ENCODE data around the gene CSF1. TPM values are rescaled to one million over a fixed set of nuclear protein-coding genes. Genes with fewer than 3 reads are reported as not detected.

The CSF1 gene
- total and polyA plus RNA-seq, 2 donors (not counting 3 experiments of a cell fraction or from before 2014, with no cell fraction given): 24.5 to 28.9 TPM

- FAIRE-seq: no peak
- no peak overlapping the region for H3K27ac ChIP-seq (ENCODE audit: insufficient read depth, low read depth, low read length)
- ChIA-PET CTCF (interaction anchor here (1.2 to 12.5 kb wide), 3 partner anchors 55 to 197 kb away, joined by 3 to 807 read pairs (median 329); no protein-coding TSS in a partner anchor), POLR2A (no interaction called here)
- H3K4me3 ChIP-seq (replicated peaks in 1 of 3; ENCODE audit: insufficient read depth in 1 of 3, low read depth in 1 of 3, low read length in 3 of 3): no peak overlapping the region
- no peaks in the 10 kb centered on the region for H3K9me1 ChIP-seq (replicated peaks; ENCODE audit: control insufficient read depth, extremely low read depth, insufficient read depth, low read length)
- no peak overlapping the region for H3K9ac ChIP-seq (replicated peaks; ENCODE audit: extremely low read depth, insufficient read depth, low read length)
- no peaks in the 10 kb centered on the region for H3K9me3 ChIP-seq (replicated peaks; ENCODE audit: control insufficient read depth, insufficient read depth, low read length)
- no peaks in the 10 kb centered on the region for H3K27me3 ChIP-seq (ENCODE audit: control insufficient read depth in 2 of 2, insufficient read depth in 2 of 2, low read length in 2 of 2)
- H3K36me3 ChIP-seq (ENCODE audit: control insufficient read depth in 2 of 2, extremely low read depth in 1 of 2, insufficient read depth in 2 of 2, low read length in 2 of 2): no peaks in the 10 kb centered on the region
- no peaks in the 10 kb centered on the region for H3K79me2 ChIP-seq (ENCODE audit: control insufficient read depth, insufficient read depth, low read length)
- peaks cover 34% of the 10 kb centered on the region for H3K4me1 ChIP-seq (ENCODE audit: control insufficient read depth, extremely low read depth, insufficient read depth, low read length)
- BruUV-seq (replicated peaks): no TSS peak
- H3K4me2 ChIP-seq (ENCODE audit: insufficient read depth, low read length): no peak overlapping the region
- no peaks in the 10 kb centered on the region for H4K20me1 ChIP-seq (replicated peaks; ENCODE audit: control insufficient read depth, extremely low read depth, insufficient read depth, low read length)
- dilution Hi-C loops (cut with MboI; ENCODE audit: extremely low pct_ligation_motif_present, low sequenced_read_pairs): no loop called here
- no peak overlapping the region for H2AFZ ChIP-seq (ENCODE audit: low read depth, low read length)
- TF ChIP-seq MAX (IDR thresholded peaks at IDR 0.05; ENCODE audit: insufficient read depth, insufficient read length) (no peak), POLR2A (IDR thresholded peaks at IDR 0.05; ENCODE audit: low read depth, low read length) (no peak), FOS (IDR thresholded peaks at IDR 0.05; ENCODE audit: borderline replicate concordance, insufficient read depth, low read length) (no peak), EZH2 (IDR thresholded peaks at IDR 0.05; ENCODE audit: borderline replicate concordance, low read depth, low read length, severe bottlenecking) (no peak), POLR2AphosphoS5 (IDR thresholded peaks at IDR 0.05; ENCODE audit: insufficient read depth, low read depth, low read length) (no peak), CTCF (IDR thresholded peaks at IDR 0.05; ENCODE audit: extremely low read depth in 1 of 2, insufficient read depth in 1 of 2, low read depth in 1 of 2, low read length in 2 of 2) (no peak), MYC (IDR thresholded peaks at IDR 0.05; ENCODE audit: low read depth, low read length) (no peak), GATA2 (IDR thresholded peaks at IDR 0.05; ENCODE audit: insufficient read depth, insufficient read length, low read depth, low read length) (no peak), JUN (IDR thresholded peaks at IDR 0.05; ENCODE audit: borderline replicate concordance, insufficient read depth, insufficient read length, low read depth) (no peak)
- no peak for DNase-seq (ENCODE audit: low read depth, low spot score)
- intact Hi-C loops (cut with micrococcal nuclease): loop anchor here (5.0 kb wide), 1 partner anchor 45 kb away; no protein-coding TSS in a partner anchor
These were observed 66.6 kb downstream of the CSF1 start for GRCh38 chr1:109977225-109977624.
